ENCODE measurements around the gene GNAI1.

Gene GNAI1

GRCh38 chr7:80257756-80258155 lies 123.1 kb downstream of the GNAI1 start:
- DNase-seq: no peak

- DNase-seq: no peak
Measured at GRCh38 chr7:80260606-80261005, 126.0 kb downstream of the GNAI1 start.

- DNase-seq: no peak
Measured at GRCh38 chr7:80263333-80263732, 128.7 kb downstream of the GNAI1 start.

- no peak for DNase-seq
Measured at GRCh38 chr7:80263821-80264220, 129.2 kb downstream of the GNAI1 start.

- no peak for DNase-seq
Measured at GRCh38 chr7:80264769-80265495, 130.3 kb downstream of the GNAI1 start.

GRCh38 chr7:80272560-80273239 lies 138.1 kb downstream of the GNAI1 start:
- DNase-seq: no peak

GRCh38 chr7:80273327-80273726 lies 138.7 kb downstream of the GNAI1 start:
- DNase-seq: no peak

GRCh38 chr7:80275192-80275605 lies 140.6 kb downstream of the GNAI1 start:
- DNase-seq: no peak
